Epithelial cell of prostate (primary cell): ENCODE data around the gene C22orf15.

Experiments
- DNase-seq: peaks from one replicate; pipeline ENCODE4 v3.0.0-alpha.2; 2011; ENCODE audit warnings: low read depth, low spot score
- H3K27ac ChIP-seq: fragments of 450-650 bp; 2 replicates; pipeline ENCODE4 v1.5.1; 2017; ENCODE audit warnings: mild to moderate bottlenecking

The C22orf15 gene

DNA sequence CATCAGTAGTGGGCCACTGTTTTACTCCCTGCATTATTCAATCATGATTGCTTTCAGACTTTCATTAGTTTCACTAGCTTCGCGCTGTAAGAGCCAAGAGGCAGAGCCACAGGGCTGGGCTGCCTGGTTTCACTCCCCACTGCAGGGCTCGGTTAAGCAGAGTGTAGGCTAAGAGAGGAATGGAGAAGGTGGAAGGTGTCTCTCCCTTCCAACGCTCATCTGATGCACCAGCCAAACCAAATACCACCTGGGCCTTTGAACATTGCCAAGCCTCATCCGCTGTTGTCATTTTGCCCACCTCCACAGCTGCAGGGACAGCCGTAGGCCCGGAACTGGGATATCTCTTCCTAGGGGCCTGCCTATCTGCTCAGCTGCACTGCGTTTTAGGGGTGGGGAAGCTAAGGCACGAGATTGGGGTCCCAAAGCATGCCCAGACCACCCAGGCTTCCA is 23.5 kb downstream of the C22orf15 start:
- H3K27ac ChIP-seq, result peak overlapping the region; percentile 93
- DNase-seq, result no peak

DNA sequence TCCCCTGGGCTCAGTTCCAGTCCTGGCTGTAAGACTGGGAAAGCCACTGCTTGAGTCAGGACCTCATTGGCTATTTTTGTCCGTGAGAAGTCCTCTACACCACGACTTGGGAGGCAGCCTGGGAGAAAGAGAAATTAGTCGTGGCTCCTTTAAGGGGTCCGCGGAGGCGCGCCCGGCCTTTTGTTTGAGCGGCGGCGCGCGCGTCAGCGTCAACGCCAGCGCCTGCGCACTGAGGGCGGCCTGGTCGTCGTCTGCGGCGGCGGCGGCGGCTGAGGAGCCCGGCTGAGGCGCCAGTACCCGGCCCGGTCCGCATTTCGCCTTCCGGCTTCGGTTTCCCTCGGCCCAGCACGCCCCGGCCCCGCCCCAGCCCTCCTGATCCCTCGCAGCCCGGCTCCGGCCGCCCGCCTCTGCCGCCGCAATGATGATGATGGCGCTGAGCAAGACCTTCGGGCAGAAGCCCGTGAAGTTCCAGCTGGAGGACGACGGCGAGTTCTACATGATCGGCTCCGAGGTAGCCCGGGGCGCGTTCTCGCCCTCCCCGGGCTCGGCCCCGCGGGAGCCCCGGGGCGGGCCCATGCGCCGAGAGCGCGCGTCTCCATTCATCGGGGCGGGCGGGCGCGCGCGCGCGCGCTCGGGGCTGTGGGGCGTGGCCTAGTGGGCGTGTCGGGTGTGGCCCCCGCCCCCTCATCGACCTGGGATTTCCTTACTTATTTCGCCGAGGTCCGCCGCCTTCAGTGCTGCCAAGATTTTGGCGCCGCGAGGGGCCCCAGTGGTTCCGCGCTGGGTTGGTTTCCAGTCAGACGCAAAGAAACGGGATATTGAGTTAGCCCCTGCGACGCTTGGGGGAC is 24.2 kb downstream of the C22orf15 start, which contains the start of gene SMARCB1:
TSS of gene SMARCB1 (plus strand) at position 215 of the 848 bp plus-strand sequence. CDS start at position 419, 204 bp downstream.
- H3K27ac ChIP-seq, result peak within 1 kb of the TSS; percentile 93

DNA sequence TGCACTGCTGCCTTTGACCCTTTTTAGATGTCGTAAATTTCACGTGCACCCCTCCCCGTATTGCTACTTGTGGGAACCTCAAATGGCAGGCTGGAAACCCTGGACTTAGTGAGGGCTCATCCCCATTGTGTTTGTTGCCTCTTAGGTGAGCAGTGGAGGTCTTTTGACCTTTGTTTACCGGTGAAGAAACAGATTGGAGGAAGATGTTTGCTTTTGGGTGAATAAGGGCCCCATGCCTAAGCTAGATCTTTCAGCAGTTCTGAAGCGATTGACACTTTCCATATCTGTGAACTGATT is 24.8 kb downstream of the C22orf15 start:
- peak overlapping the region; percentile 93 for H3K27ac ChIP-seq
- no peak for DNase-seq

More for the DNA sequence above, 24.2 kb downstream of the C22orf15 start, which contains the start of gene SMARCB1:
- DNase-seq, result peak; percentile 18

DNA sequence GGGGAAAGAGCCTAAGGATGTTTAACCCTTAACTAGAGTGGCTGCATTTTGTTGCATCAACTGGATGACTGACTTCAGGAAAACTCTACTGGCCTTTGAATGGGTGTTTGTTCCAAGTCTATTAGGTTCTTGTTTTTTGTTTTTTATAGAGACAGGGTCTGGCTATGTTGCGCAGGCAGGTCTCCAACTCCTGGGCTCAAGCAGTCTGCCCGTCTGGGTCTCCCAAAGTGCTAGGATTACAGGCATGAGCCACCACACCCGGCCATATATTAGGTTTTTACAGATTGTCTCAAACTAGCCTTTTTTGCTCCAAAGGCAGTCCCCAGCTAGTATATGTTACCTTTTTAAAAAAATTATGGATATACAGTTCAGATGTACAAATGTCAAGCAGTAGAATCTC is 25.1 kb downstream of the C22orf15 start:
- no peak overlapping the region for H3K27ac ChIP-seq
- DNase-seq, result no peak

DNA sequence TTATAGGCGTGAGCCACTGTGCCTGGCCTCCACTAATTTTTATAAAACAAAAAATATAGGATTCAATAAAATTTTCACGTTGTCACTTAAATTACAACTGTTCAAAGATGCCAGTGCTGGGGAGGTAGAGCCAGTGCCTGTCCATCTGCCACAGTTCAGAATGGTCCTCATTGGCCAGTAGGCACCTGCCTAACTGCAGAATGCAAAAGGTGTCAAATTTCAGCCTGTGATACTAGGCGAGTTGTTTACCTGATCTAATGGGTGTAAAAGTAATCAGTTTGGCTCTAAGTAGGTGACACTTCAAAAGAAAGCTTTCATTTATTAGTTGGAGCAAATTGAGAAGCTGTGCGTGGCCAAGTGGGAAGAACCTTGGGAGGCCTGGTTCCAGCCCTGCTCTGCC is 26.3 kb downstream of the C22orf15 start:
- no peak overlapping the region for H3K27ac ChIP-seq
- no peak for DNase-seq

DNA sequence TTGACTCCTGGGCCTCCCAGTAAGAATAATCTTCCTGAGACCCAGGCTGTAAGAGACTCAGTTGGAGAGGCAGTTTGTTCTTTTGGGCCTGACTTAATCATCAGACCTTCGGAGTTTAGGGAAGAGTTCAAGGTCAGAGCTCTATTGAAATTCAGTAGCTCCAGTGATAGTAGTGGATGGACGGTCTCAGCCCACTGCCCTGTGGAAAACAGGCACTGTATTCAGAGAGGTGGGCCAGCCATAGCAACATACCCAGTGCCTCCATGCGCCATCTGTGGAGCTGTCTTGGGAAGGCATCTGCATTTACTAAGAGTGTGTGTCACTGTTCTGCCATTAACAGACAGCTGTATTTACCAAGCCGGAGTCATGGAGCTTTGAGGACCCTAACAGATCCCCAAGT is 26.8 kb downstream of the C22orf15 start:
- DNase-seq, result no peak
- H3K27ac ChIP-seq, result no peak overlapping the region

DNA sequence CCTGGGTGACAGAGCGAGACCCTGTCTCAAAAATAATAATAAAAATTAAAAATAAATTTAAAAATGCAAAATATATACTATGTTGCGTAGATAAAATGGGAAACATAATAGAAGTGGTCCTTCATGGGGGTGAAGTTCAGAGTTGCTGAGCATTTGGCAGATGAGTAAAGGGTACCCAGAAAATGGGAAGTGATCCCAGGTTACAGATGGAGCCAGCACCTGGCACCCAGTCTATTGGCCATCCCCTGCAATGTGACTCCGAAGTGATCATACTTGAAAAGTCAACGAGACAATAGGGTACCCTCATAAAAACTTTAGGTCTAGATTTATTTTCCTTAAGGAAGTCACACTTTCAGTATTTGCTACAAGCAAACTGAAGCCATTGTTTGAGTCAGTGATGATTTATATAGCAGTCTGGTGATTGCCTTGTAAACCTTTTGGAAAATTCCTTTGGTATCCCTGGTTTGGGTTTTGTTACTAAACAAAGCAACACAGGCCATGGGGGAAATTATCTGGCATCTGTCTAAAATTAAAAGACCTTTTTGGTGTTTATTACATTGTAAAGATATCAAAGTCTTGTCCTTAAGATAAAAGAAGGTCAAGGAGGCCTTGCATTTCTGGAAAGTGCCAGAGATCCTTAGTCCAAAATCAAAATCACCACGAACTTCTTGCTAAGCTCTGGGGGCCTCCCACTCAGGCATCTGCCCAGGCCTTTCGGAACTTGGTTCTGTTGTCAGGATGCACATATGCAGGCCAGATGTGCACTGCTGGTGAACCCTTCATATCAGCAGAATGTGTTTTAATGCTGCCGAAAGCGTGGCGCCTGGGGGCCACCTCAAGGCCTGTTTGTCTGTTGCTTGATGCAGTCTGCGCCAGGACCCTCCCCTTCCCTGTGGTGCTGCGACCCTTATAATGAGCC is 28.3 kb downstream of the C22orf15 start:
- no peak for DNase-seq
- H3K27ac ChIP-seq, result no peak overlapping the region

DNA sequence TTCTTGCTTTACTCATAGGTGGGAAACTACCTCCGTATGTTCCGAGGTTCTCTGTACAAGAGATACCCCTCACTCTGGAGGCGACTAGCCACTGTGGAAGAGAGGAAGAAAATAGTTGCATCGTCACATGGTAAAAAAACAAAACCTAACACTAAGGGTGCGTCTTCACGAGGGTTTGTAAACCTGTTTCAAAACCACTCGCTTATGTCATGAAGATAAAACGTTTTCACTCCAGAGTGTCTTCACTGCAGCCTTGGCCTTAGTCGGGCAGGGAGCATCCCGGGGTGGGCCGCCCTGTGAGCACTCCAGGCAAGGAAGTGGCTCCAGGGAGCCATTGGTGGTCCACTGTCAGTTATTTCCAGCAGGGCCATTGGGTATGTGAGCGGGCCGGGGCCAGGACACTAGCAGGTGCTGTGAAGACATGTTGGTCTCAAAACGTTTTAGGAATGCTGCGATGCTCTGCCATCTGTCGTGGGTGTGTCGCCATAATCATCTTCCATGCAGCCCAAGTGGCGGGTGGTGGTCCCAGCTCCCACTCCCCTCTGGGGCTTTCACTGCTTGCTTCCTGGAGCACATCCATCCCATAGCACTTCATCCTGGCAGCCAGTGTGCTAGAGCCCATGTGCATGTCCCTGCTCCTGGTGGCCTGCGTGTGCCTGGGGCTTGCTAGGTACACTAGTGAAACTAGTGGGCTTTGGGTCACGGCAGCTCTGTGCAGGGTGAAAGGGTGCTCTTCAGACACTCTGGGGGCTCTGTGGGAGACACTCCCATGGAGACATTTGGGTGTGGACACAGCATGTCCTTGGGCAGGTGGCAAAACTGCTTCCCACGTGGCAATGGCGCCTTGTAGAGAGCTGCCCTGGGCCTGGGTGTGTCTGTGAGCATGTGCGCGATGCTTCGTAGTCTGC is 29.2 kb downstream of the C22orf15 start:
- no peak overlapping the region for H3K27ac ChIP-seq

DNA sequence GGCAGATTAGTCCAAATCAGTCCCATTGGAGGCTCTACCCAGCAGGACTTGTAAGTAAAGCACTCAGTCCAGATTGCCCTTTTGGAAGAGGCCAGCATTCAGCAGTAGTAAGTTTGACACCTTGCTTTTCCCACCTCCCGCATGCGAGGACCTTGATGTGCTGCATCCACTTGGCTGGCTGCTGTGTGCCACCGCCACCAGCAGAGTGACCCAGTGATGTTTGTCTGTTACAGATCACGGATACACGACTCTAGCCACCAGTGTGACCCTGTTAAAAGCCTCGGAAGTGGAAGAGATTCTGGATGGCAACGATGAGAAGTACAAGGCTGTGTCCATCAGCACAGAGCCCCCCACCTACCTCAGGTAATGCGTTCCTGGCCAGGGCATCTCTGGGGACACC is 30.5 kb downstream of the C22orf15 start:
- H3K27ac ChIP-seq, result no peak overlapping the region
- DNase-seq, result no peak

More for the DNA sequence above, 29.2 kb downstream of the C22orf15 start:
- DNase-seq, result no peak

DNA sequence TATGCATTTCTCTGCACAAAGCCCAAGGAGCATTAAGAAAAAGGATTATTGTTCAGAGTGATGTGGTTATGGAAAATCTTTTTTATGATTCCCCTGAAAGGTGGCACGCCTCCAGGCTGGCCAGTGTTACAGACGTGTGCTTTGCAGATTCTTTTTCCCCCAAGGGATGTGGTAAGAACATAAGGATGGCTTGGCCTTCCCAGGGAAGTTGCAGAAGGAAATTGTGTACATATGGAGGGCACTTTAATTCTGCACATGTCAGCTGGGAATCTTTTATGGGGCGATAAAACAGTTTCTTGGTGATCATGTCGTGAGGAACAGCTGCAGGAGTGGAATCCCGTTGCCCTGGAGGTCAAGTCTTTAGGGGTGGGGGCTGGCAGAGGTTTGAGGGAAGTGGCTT is 33.7 kb downstream of the C22orf15 start:
- DNase-seq, result no peak
- no peak overlapping the region for H3K27ac ChIP-seq

DNA sequence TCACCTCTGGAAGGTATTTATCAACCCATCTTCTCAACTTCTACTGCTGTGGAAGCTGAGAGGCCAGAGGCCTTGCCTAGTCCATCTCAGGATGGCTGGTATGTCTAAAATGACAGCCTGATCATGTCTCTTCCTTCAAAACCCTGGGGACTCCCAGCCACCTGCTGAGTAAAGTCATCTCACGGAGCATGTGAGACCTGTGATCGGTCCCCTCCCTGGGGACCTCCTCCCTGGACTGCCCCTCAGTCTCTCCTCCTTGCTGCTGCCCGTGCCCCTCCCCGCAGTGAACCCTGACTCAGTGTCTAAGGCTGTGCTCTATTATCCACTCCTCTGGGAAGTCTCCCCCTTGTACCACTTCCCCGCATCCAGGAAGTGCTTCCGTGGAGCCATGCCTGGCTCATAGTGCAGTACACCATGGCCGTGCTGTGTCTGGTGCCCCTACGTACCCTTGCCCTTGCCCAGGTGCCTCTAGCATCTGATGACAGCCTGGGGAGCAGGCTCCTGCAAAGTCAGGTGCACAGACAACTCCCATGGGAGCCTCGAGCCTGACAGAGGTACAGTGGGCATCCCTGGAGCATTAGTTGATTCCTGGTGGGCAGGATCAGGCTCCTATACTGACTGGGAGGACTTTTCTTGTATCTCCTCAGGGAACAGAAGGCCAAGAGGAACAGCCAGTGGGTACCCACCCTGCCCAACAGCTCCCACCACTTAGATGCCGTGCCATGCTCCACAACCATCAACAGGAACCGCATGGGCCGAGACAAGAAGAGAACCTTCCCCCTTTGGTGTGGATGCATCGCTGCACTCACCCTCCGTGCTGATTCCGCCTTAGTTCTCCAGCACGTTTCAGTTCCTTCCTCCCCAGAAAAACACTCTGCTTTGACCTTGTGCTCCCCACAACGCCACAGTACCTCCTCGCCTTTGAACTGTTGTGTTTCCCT is 37.8 kb downstream of the C22orf15 start:
- DNase-seq, result no peak
- no peak overlapping the region for H3K27ac ChIP-seq

DNA sequence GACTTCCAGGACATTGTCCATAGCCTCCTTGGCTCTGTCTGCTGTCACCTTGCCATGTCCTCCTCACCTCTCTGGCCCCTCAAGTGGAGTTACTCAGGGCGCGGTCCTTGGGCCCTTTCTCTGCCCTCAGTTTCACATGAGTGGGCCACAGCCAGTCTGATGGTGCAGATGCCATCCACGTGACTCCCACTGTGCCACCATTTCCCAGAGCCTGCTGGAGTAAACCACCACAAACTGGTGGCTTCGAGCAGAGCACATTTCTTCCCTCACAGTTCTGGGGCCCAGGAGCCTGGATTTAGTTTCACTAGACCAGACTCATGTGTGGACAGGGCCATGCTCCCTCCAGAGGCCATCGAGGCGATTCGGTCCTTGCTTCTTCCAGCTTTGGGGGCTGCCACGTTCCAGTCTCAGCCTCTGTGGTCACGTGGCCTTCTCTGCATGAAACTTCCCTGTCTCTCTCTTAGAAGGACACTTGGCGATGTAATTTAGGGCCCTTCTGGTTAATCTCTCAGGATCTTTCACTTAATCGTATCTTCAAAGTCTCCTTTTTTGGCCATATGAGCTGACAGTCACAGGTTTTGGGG is 38.5 kb downstream of the C22orf15 start:
- no peak overlapping the region for H3K27ac ChIP-seq
- DNase-seq, result no peak

DNA sequence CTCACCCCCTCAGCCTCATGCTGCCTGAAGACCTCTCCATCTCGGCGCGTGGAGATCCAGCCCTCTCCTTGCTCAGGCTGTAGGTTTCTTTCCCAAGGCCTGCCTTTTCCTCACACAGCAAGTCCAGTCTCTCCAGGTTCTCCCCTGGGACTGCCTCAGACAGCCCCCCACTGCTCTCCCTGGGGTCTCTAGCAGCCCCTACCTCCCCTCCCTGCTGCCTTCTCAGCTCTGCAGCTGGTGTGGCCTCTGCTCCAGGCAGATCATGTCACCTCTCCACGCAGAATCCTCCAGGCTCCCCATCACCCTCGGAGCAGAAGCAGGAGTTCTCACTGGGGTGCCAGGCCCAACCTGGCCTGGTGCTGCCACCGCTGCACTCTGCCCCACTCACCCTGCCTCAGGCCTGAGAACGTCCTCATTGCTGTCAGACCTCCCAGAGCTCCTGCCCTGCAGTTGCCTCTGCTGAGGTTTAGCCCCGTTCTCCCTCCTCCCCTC is 39.1 kb downstream of the C22orf15 start:
- DNase-seq, result no peak
- H3K27ac ChIP-seq, result no peak overlapping the region

DNA sequence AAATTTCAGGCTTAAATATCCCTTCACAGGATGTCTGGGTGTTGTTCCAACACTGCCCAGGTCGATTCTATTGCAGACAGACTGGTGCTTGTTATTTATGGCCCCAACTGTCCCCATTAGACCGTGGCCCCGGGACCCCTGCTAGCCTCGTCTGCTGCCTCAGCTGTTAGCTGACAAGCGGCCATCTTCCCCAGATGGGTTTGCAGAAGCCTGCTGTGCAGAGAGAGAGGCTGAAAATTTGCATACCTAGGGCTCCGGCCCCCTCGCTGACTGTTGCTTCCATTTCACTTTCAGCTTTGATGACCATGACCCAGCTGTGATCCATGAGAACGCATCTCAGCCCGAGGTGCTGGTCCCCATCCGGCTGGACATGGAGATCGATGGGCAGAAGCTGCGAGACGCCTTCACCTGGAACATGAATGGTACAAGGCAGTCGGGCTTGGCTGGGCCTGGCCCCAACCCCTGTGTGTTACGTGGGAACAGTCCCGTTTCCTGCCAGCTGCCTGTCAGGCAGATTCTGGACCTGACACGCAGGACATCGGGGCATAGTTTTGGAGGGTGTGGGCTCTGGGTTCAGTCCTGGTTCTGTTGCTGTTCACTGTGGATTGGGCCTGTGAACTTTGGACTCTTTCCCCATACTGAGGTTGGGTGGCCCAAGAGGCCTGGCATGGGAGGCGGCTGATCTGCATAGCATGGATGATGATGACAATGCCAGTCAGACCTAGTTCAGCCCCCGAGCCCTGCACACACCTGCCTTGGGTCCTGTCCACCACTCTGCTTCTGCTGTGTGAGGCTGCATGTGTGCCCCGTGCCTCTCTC is 40.4 kb downstream of the C22orf15 start:
- no peak overlapping the region for H3K27ac ChIP-seq
- DNase-seq, result no peak

DNA sequence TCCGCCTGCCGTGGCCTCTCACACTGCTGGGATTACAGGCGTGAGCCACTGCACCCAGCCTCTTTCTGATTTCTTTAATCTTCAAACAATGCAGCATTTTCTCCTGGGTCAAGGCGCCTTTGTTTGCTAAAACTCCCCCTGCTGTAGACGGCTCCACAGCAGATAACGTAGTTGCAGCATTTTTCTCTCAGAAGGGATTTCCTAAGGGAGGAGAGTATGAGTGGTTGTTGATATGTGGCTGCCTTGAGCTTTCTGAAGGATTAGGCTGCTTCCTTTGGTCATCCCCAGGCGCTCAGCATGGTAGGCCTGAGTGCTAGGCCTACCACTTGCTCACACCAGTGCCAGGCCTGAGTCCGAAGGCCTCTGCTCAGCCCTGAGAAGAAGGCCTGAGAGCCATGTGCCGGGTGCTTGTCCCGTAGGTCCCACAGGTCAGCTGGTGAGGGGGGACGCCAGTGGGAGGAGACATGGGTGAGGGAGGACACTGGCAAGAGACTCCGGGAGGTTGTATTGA is 42.0 kb downstream of the C22orf15 start:
- no peak overlapping the region for H3K27ac ChIP-seq

DNA sequence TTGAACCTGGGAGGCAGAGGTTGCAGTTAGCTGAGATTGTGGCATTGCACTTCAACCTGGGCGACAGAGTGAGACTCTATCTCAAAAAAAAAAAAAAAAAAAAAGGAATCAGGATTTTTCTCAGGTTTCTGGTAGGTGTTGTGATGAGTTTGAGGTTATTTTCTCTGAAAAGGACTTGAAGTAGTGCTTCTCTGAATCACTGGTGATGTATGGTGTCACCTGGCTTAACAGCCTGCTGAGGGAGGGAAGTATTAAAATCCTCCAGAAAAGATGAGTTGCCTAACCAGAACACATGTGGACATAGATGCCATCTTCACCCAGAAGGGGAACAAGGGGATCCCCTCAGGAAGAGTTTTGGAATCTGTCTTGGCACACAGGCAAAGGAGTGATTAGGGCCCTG is 44.0 kb downstream of the C22orf15 start:
- H3K27ac ChIP-seq, result no peak overlapping the region
- no peak for DNase-seq

More for the DNA sequence above, 42.0 kb downstream of the C22orf15 start:
- DNase-seq, result no peak

DNA sequence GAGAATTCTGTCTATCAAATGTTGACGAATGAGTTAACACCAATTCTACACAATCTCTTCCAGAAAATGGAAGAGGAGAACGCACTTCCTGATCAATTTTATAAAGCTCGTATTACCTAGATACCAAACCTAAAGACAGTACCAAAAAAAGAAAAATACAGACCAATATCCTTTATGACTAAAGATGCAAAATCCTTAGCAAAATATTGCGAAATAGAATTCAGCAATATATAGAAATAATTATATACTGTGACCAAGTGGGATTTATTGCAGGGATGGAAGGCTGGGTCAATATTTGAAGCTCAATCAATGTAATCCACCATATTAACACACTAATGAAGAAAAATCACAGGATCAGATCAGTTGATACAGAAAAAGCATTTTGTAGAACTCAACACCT is 49.6 kb downstream of the C22orf15 start:
- H3K27ac ChIP-seq, result no peak overlapping the region
- DNase-seq, result no peak
